Measurements from ENCODE around the gene SLC22A3. TPM values are rescaled to one million over a fixed set of nuclear protein-coding genes. Genes with fewer than 3 reads are reported as not detected.

Gene SLC22A3
- total and polyA plus RNA-seq, 2 of the 13 experiments (the other 11 are each of a cell fraction or from before 2014, with no cell fraction given): 12.0 to 31.5 TPM

DNA sequence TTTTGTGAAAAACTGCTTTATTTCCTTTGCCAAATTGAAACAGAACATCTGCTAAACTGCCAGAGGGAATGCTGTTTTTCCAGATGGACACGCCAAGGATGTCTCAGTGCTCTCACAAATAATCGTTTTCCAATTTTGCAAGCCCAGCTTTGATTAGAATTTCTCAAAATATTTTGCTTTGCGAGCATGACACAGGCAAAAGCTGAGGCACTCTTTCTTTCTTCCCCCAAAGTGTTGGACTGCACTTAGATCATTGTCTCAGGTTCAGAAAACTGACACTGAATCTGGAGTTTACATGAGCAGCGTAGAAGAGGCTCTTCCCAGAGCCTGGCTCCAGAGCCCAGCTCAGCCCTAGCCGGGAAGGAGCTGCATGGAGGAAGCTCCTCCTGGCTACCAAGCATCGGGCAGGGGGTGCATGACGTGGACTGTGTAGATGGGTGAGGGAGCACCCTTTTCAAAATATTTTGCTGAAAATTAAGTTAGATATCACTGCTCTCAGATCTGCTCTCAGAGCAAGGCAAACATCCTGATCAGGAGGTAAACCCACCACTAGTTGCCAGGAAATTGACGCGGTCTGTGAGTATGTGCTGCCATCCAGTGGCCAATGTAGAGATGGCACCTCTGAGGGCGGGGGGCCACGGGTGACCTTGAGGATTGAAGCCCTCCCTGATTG lies 107.5 kb downstream of the SLC22A3 start (continued):
- TF ChIP-seq SIX4 (CRISPR knock-in tag; IDR thresholded peaks at IDR 0.05) (no peak), CHD4 (IDR thresholded peaks at IDR 0.05; ENCODE audit: borderline replicate concordance, low read length) (0 out of 2 replicates have a peak, but pooled peaks have one; percentile 29), TGIF2 (CRISPR knock-in tag; IDR thresholded peaks at IDR 0.05) (no peak), SAP130 (CRISPR knock-in tag; IDR thresholded peaks at IDR 0.05; ENCODE audit: low read depth) (no peak), TP53 (CRISPR knock-in tag; conservative IDR thresholded peaks at IDR 0.05) (no peak), MIXL1 (CRISPR knock-in tag; IDR thresholded peaks at IDR 0.05) (peak; percentile 87)
- TF ChIP-seq, protein P1, sequence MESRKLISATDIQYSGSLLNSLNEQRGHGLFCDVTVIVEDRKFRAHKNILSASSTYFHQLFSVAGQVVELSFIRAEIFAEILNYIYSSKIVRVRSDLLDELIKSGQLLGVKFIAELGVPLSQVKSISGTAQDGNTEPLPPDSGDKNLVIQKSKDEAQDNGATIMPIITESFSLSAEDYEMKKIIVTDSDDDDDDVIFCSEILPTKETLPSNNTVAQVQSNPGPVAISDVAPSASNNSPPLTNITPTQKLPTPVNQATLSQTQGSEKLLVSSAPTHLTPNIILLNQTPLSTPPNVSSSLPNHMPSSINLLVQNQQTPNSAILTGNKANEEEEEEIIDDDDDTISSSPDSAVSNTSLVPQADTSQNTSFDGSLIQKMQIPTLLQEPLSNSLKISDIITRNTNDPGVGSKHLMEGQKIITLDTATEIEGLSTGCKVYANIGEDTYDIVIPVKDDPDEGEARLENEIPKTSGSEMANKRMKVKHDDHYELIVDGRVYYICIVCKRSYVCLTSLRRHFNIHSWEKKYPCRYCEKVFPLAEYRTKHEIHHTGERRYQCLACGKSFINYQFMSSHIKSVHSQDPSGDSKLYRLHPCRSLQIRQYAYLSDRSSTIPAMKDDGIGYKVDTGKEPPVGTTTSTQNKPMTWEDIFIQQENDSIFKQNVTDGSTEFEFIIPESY (CRISPR knock-in tag; IDR thresholded peaks at IDR 0.05): peak; percentile 30; the same call in 1 of the 2 replicates
- TF ChIP-seq, protein P2, sequence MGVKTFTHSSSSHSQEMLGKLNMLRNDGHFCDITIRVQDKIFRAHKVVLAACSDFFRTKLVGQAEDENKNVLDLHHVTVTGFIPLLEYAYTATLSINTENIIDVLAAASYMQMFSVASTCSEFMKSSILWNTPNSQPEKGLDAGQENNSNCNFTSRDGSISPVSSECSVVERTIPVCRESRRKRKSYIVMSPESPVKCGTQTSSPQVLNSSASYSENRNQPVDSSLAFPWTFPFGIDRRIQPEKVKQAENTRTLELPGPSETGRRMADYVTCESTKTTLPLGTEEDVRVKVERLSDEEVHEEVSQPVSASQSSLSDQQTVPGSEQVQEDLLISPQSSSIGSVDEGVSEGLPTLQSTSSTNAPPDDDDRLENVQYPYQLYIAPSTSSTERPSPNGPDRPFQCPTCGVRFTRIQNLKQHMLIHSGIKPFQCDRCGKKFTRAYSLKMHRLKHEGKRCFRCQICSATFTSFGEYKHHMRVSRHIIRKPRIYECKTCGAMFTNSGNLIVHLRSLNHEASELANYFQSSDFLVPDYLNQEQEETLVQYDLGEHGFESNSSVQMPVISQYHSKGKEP (CRISPR knock-in tag; IDR thresholded peaks at IDR 0.05): no peak
- TF ChIP-seq, protein P3, sequence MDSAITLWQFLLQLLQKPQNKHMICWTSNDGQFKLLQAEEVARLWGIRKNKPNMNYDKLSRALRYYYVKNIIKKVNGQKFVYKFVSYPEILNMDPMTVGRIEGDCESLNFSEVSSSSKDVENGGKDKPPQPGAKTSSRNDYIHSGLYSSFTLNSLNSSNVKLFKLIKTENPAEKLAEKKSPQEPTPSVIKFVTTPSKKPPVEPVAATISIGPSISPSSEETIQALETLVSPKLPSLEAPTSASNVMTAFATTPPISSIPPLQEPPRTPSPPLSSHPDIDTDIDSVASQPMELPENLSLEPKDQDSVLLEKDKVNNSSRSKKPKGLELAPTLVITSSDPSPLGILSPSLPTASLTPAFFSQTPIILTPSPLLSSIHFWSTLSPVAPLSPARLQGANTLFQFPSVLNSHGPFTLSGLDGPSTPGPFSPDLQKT (CRISPR knock-in tag; IDR thresholded peaks at IDR 0.05; ENCODE audit: borderline replicate concordance): no peak
- TF ChIP-seq, protein P4, sequence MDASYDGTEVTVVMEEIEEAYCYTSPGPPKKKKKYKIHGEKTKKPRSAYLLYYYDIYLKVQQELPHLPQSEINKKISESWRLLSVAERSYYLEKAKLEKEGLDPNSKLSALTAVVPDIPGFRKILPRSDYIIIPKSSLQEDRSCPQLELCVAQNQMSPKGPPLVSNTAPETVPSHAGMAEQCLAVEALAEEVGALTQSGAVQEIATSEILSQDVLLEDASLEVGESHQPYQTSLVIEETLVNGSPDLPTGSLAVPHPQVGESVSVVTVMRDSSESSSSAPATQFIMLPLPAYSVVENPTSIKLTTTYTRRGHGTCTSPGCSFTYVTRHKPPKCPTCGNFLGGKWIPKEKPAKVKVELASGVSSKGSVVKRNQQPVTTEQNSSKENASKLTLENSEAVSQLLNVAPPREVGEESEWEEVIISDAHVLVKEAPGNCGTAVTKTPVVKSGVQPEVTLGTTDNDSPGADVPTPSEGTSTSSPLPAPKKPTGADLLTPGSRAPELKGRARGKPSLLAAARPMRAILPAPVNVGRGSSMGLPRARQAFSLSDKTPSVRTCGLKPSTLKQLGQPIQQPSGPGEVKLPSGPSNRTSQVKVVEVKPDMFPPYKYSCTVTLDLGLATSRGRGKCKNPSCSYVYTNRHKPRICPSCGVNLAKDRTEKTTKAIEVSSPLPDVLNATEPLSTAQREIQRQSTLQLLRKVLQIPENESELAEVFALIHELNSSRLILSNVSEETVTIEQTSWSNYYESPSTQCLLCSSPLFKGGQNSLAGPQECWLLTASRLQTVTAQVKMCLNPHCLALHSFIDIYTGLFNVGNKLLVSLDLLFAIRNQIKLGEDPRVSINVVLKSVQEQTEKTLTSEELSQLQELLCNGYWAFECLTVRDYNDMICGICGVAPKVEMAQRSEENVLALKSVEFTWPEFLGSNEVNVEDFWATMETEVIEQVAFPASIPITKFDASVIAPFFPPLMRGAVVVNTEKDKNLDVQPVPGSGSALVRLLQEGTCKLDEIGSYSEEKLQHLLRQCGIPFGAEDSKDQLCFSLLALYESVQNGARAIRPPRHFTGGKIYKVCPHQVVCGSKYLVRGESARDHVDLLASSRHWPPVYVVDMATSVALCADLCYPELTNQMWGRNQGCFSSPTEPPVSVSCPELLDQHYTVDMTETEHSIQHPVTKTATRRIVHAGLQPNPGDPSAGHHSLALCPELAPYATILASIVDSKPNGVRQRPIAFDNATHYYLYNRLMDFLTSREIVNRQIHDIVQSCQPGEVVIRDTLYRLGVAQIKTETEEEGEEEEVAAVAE (CRISPR knock-in tag; IDR thresholded peaks at IDR 0.05; ENCODE audit: borderline replicate concordance): peak; percentile 72; the same call in 1 of the 2 replicates
- TF ChIP-seq, protein P5, sequence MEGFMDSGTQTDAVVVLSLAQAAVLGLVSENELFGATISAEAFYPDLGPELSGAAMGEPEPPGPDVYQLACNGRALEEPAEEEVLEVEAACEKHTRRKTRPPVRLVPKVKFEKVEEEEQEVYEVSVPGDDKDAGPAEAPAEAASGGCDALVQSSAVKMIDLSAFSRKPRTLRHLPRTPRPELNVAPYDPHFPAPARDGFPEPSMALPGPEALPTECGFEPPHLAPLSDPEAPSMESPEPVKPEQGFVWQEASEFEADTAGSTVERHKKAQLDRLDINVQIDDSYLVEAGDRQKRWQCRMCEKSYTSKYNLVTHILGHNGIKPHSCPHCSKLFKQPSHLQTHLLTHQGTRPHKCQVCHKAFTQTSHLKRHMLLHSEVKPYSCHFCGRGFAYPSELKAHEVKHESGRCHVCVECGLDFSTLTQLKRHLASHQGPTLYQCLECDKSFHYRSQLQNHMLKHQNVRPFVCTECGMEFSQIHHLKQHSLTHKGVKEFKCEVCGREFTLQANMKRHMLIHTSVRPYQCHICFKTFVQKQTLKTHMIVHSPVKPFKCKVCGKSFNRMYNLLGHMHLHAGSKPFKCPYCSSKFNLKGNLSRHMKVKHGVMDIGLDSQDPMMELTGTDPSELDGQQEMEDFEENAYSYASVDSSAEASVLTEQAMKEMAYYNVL (CRISPR knock-in tag; IDR thresholded peaks at IDR 0.05; ENCODE audit: borderline replicate concordance): peak; percentile 54; the same call in 1 of the 2 replicates
- TF ChIP-seq, protein P6, sequence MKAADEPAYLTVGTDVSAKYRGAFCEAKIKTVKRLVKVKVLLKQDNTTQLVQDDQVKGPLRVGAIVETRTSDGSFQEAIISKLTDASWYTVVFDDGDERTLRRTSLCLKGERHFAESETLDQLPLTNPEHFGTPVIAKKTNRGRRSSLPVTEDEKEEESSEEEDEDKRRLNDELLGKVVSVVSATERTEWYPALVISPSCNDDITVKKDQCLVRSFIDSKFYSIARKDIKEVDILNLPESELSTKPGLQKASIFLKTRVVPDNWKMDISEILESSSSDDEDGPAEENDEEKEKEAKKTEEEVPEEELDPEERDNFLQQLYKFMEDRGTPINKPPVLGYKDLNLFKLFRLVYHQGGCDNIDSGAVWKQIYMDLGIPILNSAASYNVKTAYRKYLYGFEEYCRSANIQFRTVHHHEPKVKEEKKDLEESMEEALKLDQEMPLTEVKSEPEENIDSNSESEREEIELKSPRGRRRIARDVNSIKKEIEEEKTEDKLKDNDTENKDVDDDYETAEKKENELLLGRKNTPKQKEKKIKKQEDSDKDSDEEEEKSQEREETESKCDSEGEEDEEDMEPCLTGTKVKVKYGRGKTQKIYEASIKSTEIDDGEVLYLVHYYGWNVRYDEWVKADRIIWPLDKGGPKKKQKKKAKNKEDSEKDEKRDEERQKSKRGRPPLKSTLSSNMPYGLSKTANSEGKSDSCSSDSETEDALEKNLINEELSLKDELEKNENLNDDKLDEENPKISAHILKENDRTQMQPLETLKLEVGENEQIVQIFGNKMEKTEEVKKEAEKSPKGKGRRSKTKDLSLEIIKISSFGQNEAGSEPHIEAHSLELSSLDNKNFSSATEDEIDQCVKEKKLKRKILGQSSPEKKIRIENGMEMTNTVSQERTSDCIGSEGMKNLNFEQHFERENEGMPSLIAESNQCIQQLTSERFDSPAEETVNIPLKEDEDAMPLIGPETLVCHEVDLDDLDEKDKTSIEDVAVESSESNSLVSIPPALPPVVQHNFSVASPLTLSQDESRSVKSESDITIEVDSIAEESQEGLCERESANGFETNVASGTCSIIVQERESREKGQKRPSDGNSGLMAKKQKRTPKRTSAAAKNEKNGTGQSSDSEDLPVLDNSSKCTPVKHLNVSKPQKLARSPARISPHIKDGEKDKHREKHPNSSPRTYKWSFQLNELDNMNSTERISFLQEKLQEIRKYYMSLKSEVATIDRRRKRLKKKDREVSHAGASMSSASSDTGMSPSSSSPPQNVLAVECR (CRISPR knock-in tag; IDR thresholded peaks at IDR 0.05; ENCODE audit: borderline replicate concordance): no peak

Data from HepG2 (cell line).